Uterus (tissue), 4 donors: ENCODE measurements around the gene CORO7. TPM values are rescaled to one million over a fixed set of nuclear protein-coding genes. Genes with fewer than 3 reads are reported as not detected.

Source experiments
- DNase-seq, 2 donors: peaks; one replicate each; pipeline ENCODE4 v3.0.0-alpha.2; 2019 to 2020
- H3K27ac ChIP-seq, 2 donors: fragments of 200-600 bp; sonication (generic); 1 replicate in 1 of 2; 2 replicates in 1 of 2; pipeline ENCODE4 v1.5.1; 2016 to 2018
- H3K27me3 ChIP-seq, 2 donors: fragments of 200-600 bp; sonication (generic); one replicate each; pipeline ENCODE4 v1.5.1; 2018 to 2019; ENCODE audit warnings: control low read depth in 1 of 2
- H3K36me3 ChIP-seq, 2 donors: fragments of 200-600 bp; sonication (generic); one replicate each; pipeline ENCODE4 v1.5.1; 2019; ENCODE audit warnings: control low read depth in 1 of 2
- H3K4me1 ChIP-seq, 2 donors: fragments of 200-600 bp; sonication (generic); one replicate each; pipeline ENCODE4 v1.5.1; 2018 to 2019; ENCODE audit warnings: control low read depth in 1 of 2
- H3K4me3 ChIP-seq, 2 donors: fragments of 200-600 bp; sonication (generic); 1 replicate in 1 of 2; 2 replicates in 1 of 2; pipeline ENCODE4 v1.5.1; 2018 to 2019; ENCODE audit warnings: mild to moderate bottlenecking in 1 of 2
- H3K9me3 ChIP-seq, 2 donors: fragments of 200-600 bp; sonication (generic); one replicate each; pipeline ENCODE4 v1.5.1; 2019; ENCODE audit warnings: control low read depth in 1 of 2
- CTCF ChIP-seq, 4 experiments: fragments of 200-600 bp in 2 of 4; fragments of 450-650 bp in 2 of 4; sonication (generic) in 2 of 4; IDR thresholded peaks; one replicate each; pipeline ENCODE4 v1.5.1; 2016 to 2019; ENCODE audit warnings: antibody characterized with exemption in 4 of 4, mild to moderate bottlenecking in 2 of 4, moderate library complexity in 1 of 4
- POLR2A ChIP-seq, 2 donors: fragments of 450-650 bp; IDR thresholded peaks; one replicate each; pipeline ENCODE4 v1.6.1; 2016; ENCODE audit warnings: antibody characterized with exemption in 2 of 2, mild to moderate bottlenecking in 1 of 2, moderate library complexity in 1 of 2
- intact Hi-C: fragments of 100-400 bp; cut with DNase I; formaldehyde crosslinking; loops from one replicate; pipeline ENCODE4 v1.15.1; 2023; ENCODE audit warnings: low total_unique reads
- total RNA-seq, 4 donors: library from RNA; depleted of rRNA in 3 of 4; stranded (reverse); fragments of >200 nt in 3 of 4; gene quantifications; one replicate each; pipeline versions ENCODE4 v1.1.0 to v1.2.4, GENCODE V29; 2014 to 2023
- donor health status: DM: yes; HTN: yes; CAD: no.

Gene CORO7
- total RNA-seq, 4 donors from 2014 or later, result 13.8 to 52.1 (median 30.0) TPM

- no peaks in the 10 kb centered on the region for H3K36me3 ChIP-seq
- H3K4me1 ChIP-seq, result no peaks in the 10 kb centered on the region
- no peak overlapping the region for H3K27ac ChIP-seq
- H3K27me3 ChIP-seq, result no peaks in the 10 kb centered on the region
- intact Hi-C loops, result no loop called here
- H3K4me3 ChIP-seq, result no peak overlapping the region
- DNase-seq, result peak; percentile 18 to 64
- H3K9me3 ChIP-seq, result no peaks in the 10 kb centered on the region
- no peak for TF ChIP-seq CTCF (IDR thresholded peaks at IDR 0.05)
- TF ChIP-seq POLR2A (IDR thresholded peaks at IDR 0.05), result no peak
Measured at GRCh38 chr16:4407543-4408322, 8.7 kb downstream of the CORO7 start.

GRCh38 chr16:4404967-4405696 is 11.3 kb downstream of the CORO7 start:
- Histone ChIP-seq H3K9me3 (no peaks in the 10 kb centered on the region), H3K27ac (no peak overlapping the region), H3K27me3 (no peaks in the 10 kb centered on the region), H3K36me3 (no peaks in the 10 kb centered on the region), H3K4me3 (no peak overlapping the region), H3K4me1 (no peaks in the 10 kb centered on the region)
- intact Hi-C loops, result no loop called here
- DNase-seq, result peak in 1 of 2 donors; percentile 17
- TF ChIP-seq CTCF (IDR thresholded peaks at IDR 0.05), result no peak
- no peak for TF ChIP-seq POLR2A (IDR thresholded peaks at IDR 0.05)

GRCh38 chr16:4404247-4404966 is 12.0 kb downstream of the CORO7 start:
- DNase-seq, result peak; percentile 33 to 40
- no peak overlapping the region for H3K4me3 ChIP-seq
- H3K9me3 ChIP-seq, result no peaks in the 10 kb centered on the region
- no peaks in the 10 kb centered on the region for H3K27me3 ChIP-seq
- H3K36me3 ChIP-seq, result no peaks in the 10 kb centered on the region
- TF ChIP-seq CTCF (IDR thresholded peaks at IDR 0.05) (peak; percentile 14 to 25 (median 20)), POLR2A (IDR thresholded peaks at IDR 0.05) (no peak)
- intact Hi-C loops, result no loop called here
- H3K27ac ChIP-seq, result no peak overlapping the region
- H3K4me1 ChIP-seq, result no peaks in the 10 kb centered on the region

DNA sequence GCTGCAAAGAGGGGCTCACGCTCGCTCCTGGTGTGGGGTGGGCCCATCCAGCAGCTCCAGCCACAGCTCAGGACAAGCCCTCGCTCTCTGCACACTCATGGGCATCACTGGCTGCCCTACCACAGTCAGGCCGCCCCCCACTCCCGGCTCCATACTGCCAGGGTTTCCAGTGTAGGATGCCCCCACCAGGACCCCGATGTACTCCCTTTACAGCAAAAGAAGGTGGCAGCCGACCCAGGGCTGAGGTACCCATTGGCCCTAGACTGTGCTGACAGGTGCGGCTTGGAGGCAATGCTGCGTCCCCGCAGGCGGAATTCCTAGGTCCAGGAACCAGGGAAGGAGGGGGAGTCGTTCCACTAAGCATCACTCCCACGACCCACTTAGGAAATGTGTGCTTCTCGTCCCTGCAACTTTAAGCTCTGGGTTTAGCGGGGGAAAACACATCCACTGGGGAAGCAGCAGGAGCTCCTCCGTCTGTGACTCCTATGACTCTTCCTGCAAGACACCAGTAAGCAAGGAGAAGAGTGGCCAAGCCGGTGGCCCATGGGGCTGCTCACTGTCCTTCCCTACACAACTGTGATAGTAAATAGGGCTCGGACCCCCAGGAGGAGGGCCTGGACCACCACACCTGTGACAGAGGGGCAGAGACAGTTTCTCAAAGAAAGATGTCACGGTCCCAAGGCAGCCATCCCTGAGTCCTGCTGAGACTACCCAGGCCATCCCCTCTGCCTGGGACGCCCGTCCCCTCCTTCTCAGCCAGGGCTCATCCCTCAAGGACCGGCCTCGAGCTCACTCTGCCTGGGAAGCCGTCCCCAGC is 13.1 kb downstream of the CORO7 start:
- no peaks in the 10 kb centered on the region for H3K4me1 ChIP-seq
- no peaks in the 10 kb centered on the region for H3K27me3 ChIP-seq
- H3K4me3 ChIP-seq, result no peak overlapping the region
- no peaks in the 10 kb centered on the region for H3K9me3 ChIP-seq
- intact Hi-C loops, result loop anchor here (2.0 kb wide), 1 partner anchor 45 kb away; no protein-coding TSS in a partner anchor
- TF ChIP-seq POLR2A (IDR thresholded peaks at IDR 0.05), result no peak
- no peak for TF ChIP-seq CTCF (IDR thresholded peaks at IDR 0.05)
- DNase-seq, result peak in 1 of 2 donors; percentile 17
- no peaks in the 10 kb centered on the region for H3K36me3 ChIP-seq
- no peak overlapping the region for H3K27ac ChIP-seq
